Measurements from ENCODE around the gene KEL.

- TF ChIP-seq POLR2A (IDR thresholded peaks at IDR 0.05; ENCODE audit: low read length): no peak
- TF ChIP-seq GATA1 (IDR thresholded peaks at IDR 0.05; ENCODE audit: low read depth, low read length): no peak
These were observed 31.9 kb downstream of the KEL start for GRCh38 chr7:142930126-142930730.
